DND-41 (cell line): ENCODE data around the gene IQGAP3.
"Not testable (repeated sequence)": the region's sequence is repeated elsewhere in the genome, so short reads cannot be mapped to it uniquely, and the experiment has no call there.

Source experiments
- ATAC-seq: fragments of 200-7000 bp; cut with Tn5 transposase; 3 replicates; pipeline ENCODE4 v1.9.1; 2021; ENCODE audit warnings: low read depth; ENCODE audit not compliant: insufficient read depth
- DNase-seq: peaks from one replicate; pipeline ENCODE4 v3.0.0-alpha.2; 2020
- H2AFZ ChIP-seq: 2 replicates; pipeline ENCODE4 v1.6.0; 2012; ENCODE audit warnings: low read depth, low read length
- H3K27ac ChIP-seq: 2 replicates; pipeline ENCODE4 v1.5.1; 2012; ENCODE audit warnings: low read length, inconsistent platforms
- H3K27me3 ChIP-seq: fragments of 200-600 bp; sonication (generic); 2 replicates; pipeline ENCODE4 v1.6.0; 2012; ENCODE audit warnings: low read length, mild to moderate bottlenecking, inconsistent platforms; ENCODE audit not compliant: insufficient read depth, poor library complexity
- H3K36me3 ChIP-seq: 2 replicates; pipeline ENCODE4 v1.5.1; 2012; ENCODE audit warnings: low read length, inconsistent platforms; ENCODE audit not compliant: insufficient read depth
- H3K4me1 ChIP-seq: 2 replicates; pipeline ENCODE4 v1.5.1; 2012; ENCODE audit warnings: mild to moderate bottlenecking, low read length; ENCODE audit not compliant: insufficient read depth
- H3K4me2 ChIP-seq: 2 replicates; pipeline ENCODE4 v1.6.0; 2012; ENCODE audit warnings: mild to moderate bottlenecking, moderate library complexity, low read length, inconsistent platforms; ENCODE audit not compliant: insufficient read depth
- H3K4me3 ChIP-seq, 2 experiments: fragments of 200-600 bp in 1 of 2; shearing (Covaris generic) in 1 of 2; 2 replicates each; pipeline ENCODE4 v1.5.1; 2012 to 2016; ENCODE audit warnings: inconsistent platforms in 2 of 2, low read length in 2 of 2, mild to moderate bottlenecking in 2 of 2, low read depth in 1 of 2, moderate library complexity in 1 of 2
- H3K79me2 ChIP-seq: 2 replicates; pipeline ENCODE4 v1.6.0; 2012; ENCODE audit warnings: low read length, inconsistent platforms; ENCODE audit not compliant: insufficient read depth
- H3K9ac ChIP-seq: 2 replicates; pipeline ENCODE4 v1.6.0; 2012; ENCODE audit warnings: low read depth, mild to moderate bottlenecking, inconsistent platforms, low read length, moderate library complexity
- H3K9me3 ChIP-seq: 2 replicates; pipeline ENCODE4 v1.5.1; 2012; ENCODE audit warnings: low read length, moderate library complexity, mild to moderate bottlenecking, inconsistent platforms; ENCODE audit not compliant: insufficient read depth, severe bottlenecking
- H4K20me1 ChIP-seq: 2 replicates; pipeline ENCODE4 v1.6.0; 2012; ENCODE audit warnings: low read length; ENCODE audit not compliant: insufficient read depth
- EZH2 ChIP-seq: IDR thresholded peaks from 3 replicates; pipeline ENCODE4 v1.6.1; 2012; ENCODE audit warnings: borderline replicate concordance, low read depth, mild to moderate bottlenecking, moderate library complexity, low read length, inconsistent platforms; ENCODE audit not compliant: severe bottlenecking
- TF ChIP-seq, protein P1 (sequence below): IDR thresholded peaks from 2 replicates; pipeline ENCODE4 v1.5.1; 2012; ENCODE audit warnings: borderline replicate concordance, low read length, moderate library complexity, mild to moderate bottlenecking; ENCODE audit not compliant: poor library complexity, severe bottlenecking; ENCODE audit errors: extremely low read depth

IQGAP3 gene

DNA sequence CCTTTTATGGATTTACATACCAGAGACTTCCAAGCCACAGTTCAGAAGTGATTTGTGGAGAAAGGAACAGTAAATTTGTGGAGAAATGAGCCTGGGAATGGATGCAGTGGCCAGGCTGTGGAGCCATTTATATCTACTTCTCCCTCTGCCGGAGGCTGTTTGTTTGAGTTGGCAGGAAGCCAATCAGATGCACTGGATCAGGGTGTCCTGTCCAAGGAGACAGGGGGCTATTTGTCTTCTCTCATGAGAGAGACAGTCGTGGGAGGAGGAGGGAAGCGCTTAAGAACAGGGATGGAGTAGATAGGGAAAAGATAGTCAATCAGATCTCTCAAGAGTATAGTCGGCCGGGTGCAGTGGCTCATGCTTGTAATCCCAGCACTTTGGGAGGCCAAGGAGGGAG is 44.1 kb upstream of the IQGAP3 start:
- no peaks in the 10 kb centered on the region for H3K79me2 ChIP-seq
- no peak overlapping the region for H3K9ac ChIP-seq
- H3K9me3 ChIP-seq, result no peaks in the 10 kb centered on the region
- H3K4me1 ChIP-seq, result no peaks in the 10 kb centered on the region
- ATAC-seq (no peak), DNase-seq (no peak)
- H3K36me3 ChIP-seq, result no peaks in the 10 kb centered on the region
- H3K27ac ChIP-seq, result no peak overlapping the region
- H2AFZ ChIP-seq, result no peak overlapping the region
- H3K4me3 ChIP-seq, result no peak overlapping the region
- H3K27me3 ChIP-seq, result peaks cover 7% of the 10 kb centered on the region
- no peak for TF ChIP-seq EZH2
- TF ChIP-seq, protein P1, sequence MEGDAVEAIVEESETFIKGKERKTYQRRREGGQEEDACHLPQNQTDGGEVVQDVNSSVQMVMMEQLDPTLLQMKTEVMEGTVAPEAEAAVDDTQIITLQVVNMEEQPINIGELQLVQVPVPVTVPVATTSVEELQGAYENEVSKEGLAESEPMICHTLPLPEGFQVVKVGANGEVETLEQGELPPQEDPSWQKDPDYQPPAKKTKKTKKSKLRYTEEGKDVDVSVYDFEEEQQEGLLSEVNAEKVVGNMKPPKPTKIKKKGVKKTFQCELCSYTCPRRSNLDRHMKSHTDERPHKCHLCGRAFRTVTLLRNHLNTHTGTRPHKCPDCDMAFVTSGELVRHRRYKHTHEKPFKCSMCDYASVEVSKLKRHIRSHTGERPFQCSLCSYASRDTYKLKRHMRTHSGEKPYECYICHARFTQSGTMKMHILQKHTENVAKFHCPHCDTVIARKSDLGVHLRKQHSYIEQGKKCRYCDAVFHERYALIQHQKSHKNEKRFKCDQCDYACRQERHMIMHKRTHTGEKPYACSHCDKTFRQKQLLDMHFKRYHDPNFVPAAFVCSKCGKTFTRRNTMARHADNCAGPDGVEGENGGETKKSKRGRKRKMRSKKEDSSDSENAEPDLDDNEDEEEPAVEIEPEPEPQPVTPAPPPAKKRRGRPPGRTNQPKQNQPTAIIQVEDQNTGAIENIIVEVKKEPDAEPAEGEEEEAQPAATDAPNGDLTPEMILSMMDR, result no peak
- H4K20me1 ChIP-seq, result no peaks in the 10 kb centered on the region
- H3K4me2 ChIP-seq, result no peak overlapping the region

DNA sequence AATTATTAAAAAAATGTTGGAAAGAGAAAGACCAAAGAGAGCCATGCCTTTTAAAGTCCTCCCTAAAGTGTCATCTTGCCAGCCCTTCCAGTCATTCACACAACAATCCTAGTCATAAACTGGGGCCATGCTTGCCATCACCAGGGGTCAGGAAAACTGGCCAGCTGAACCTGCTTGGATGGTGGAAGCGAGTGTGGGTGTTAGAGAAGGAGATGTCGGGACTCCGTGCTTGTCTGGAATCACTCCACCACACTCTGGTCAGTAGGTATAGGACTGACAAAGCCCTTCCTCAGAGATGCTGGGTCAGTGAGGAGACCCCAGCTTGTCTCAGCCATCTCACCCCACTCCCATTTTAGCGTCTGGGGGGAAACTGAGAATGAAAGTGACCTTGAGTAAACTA is 43.6 kb upstream of the IQGAP3 start:
- H3K4me3 ChIP-seq, result no peak overlapping the region

DNA sequence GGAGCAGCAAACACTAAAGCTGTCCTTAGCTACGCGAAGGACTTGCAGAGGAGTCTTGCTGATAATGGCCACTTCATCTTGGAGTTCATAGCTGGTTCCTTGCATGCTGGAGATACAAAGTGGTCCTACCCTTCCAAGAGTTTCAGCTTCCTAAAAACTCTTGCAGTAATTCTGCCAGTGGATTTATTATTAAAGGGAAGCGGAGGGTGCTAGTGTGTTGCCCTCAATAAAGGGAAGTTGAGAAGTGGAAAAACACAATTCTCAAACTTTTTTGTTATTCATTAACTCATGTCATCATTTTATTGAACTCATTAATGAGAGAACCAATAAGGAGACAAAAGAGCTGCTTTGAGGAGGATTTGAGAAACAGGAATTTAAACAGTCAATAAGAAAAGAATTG is 40.3 kb upstream of the IQGAP3 start:
- Histone ChIP-seq H3K79me2 (no peaks in the 10 kb centered on the region), H3K9ac (no peak overlapping the region), H3K27me3 (no peaks in the 10 kb centered on the region), H4K20me1 (no peaks in the 10 kb centered on the region), H3K9me3 (no peaks in the 10 kb centered on the region), H3K4me1 (peaks cover 2% of the 10 kb centered on the region; the same call in 1 of the 2 replicates), H3K4me3 (no peak overlapping the region), H3K27ac (no peak overlapping the region), H3K36me3 (no peaks in the 10 kb centered on the region), H2AFZ (no peak overlapping the region), H3K4me2 (no peak overlapping the region)
- ATAC-seq (no peak), DNase-seq (no peak)
- no peak for TF ChIP-seq EZH2
- TF ChIP-seq, protein P1, result no peak

More for the DNA sequence above, 43.6 kb upstream of the IQGAP3 start:
- H2AFZ ChIP-seq, result no peak overlapping the region
- peaks cover 7% of the 10 kb centered on the region for H3K27me3 ChIP-seq
- no peak for ATAC-seq
- H3K36me3 ChIP-seq, result no peaks in the 10 kb centered on the region
- no peak for DNase-seq
- H3K9me3 ChIP-seq, result no peaks in the 10 kb centered on the region
- H3K4me2 ChIP-seq, result no peak overlapping the region
- TF ChIP-seq, protein P1, result no peak
- H3K27ac ChIP-seq, result no peak overlapping the region
- no peaks in the 10 kb centered on the region for H3K4me1 ChIP-seq
- no peak overlapping the region for H3K9ac ChIP-seq
- H3K79me2 ChIP-seq, result no peaks in the 10 kb centered on the region
- H4K20me1 ChIP-seq, result no peaks in the 10 kb centered on the region

DNA sequence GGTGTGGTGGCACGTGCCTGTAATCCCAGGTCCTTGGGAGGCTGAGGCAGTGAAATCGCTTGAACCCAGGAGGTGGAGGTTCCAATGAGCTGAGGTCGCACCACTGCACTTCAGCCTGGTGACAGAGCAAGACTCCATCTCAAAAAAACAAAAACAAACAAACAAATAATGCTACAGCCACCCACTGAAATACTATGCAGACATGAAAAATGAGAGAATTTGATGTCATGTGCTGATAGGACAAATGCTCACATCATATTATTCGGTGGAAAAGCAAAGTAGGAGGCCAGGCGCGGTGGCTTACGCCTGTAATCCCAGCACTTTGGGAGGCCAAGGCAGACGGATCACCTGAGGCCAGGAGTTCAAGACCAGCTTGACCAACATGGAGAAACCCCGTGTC is 37.7 kb upstream of the IQGAP3 start:
- H3K27ac ChIP-seq, H3K4me1 ChIP-seq, H3K79me2 ChIP-seq, H3K9me3 ChIP-seq, ATAC-seq, H2AFZ ChIP-seq, H3K9ac ChIP-seq, H3K4me3 ChIP-seq, H3K4me2 ChIP-seq, DNase-seq, H3K36me3 ChIP-seq, H4K20me1 ChIP-seq, H3K27me3 ChIP-seq: not testable (repeated sequence)
